GM23248 (cell line): ENCODE data around the gene PEX5L. TPM values are rescaled to one million over a fixed set of nuclear protein-coding genes. Genes with fewer than 3 reads are reported as not detected.

ENCODE experiments used
- DNase-seq: peaks from one replicate; pipeline ENCODE4 v3.0.0-alpha.2; 2015
- H2AFZ ChIP-seq: fragments of 200-600 bp; sonication (generic); 2 replicates; pipeline ENCODE4 v1.6.1; 2016; ENCODE audit warnings: antibody characterized with exemption
- H3F3A ChIP-seq: fragments of 200-600 bp; sonication (generic); 2 replicates; pipeline ENCODE4 v1.6.1; 2016; ENCODE audit warnings: mild to moderate bottlenecking, antibody characterized with exemption, mixed run types; ENCODE audit not compliant: insufficient read depth
- H3K27ac ChIP-seq: fragments of 200-600 bp; sonication (generic); 2 replicates; pipeline ENCODE4 v1.5.1; 2016; ENCODE audit warnings: mild to moderate bottlenecking
- H3K27me3 ChIP-seq: fragments of 200-600 bp; sonication (generic); replicated peaks from 2 replicates; pipeline ENCODE4 v1.6.1; 2016; ENCODE audit warnings: mild to moderate bottlenecking; ENCODE audit not compliant: insufficient read depth
- H3K36me3 ChIP-seq: fragments of 200-600 bp; sonication (generic); 2 replicates; pipeline ENCODE4 v1.6.1; 2016; ENCODE audit warnings: low read depth, mild to moderate bottlenecking
- H3K4me1 ChIP-seq: fragments of 200-600 bp; sonication (generic); 2 replicates; pipeline ENCODE4 v1.6.1; 2016; ENCODE audit warnings: mild to moderate bottlenecking; ENCODE audit not compliant: insufficient read depth
- H3K4me2 ChIP-seq: fragments of 200-600 bp; sonication (generic); one replicate; pipeline ENCODE4 v1.6.1; 2016; ENCODE audit warnings: mild to moderate bottlenecking; ENCODE audit not compliant: unreplicated experiment
- H3K4me3 ChIP-seq: fragments of 200-600 bp; sonication (generic); 2 replicates; pipeline ENCODE4 v1.5.1; 2016; ENCODE audit warnings: mild to moderate bottlenecking
- H3K79me2 ChIP-seq: fragments of 200-600 bp; sonication (generic); 2 replicates; pipeline ENCODE4 v1.6.1; 2016; ENCODE audit warnings: mild to moderate bottlenecking; ENCODE audit not compliant: insufficient read depth
- H3K9ac ChIP-seq: fragments of 200-600 bp; sonication (generic); 2 replicates; pipeline ENCODE4 v1.6.1; 2016; ENCODE audit warnings: mild to moderate bottlenecking
- H3K9me2 ChIP-seq: fragments of 200-600 bp; sonication (generic); 2 replicates; pipeline ENCODE4 v1.6.1; 2016; ENCODE audit warnings: mixed run types, mild to moderate bottlenecking, moderate library complexity; ENCODE audit not compliant: insufficient read depth
- H3K9me3 ChIP-seq: fragments of 200-600 bp; sonication (generic); one replicate; pipeline ENCODE4 v1.6.1; 2017; ENCODE audit warnings: low read depth
- H4K20me1 ChIP-seq: fragments of 200-600 bp; sonication (generic); 2 replicates; pipeline ENCODE4 v1.6.0; 2016; ENCODE audit not compliant: insufficient read depth
- EZH2 ChIP-seq: fragments of 200-600 bp; sonication (generic); IDR thresholded peaks from 2 replicates; pipeline ENCODE4 v1.6.1; 2018; ENCODE audit warnings: antibody characterized with exemption, mild to moderate bottlenecking; ENCODE audit not compliant: insufficient read depth, poor library complexity, severe bottlenecking
- EZH2phosphoT487 ChIP-seq: fragments of 200-600 bp; sonication (generic); IDR thresholded peaks from 2 replicates; pipeline ENCODE4 v1.6.1; 2018; ENCODE audit warnings: antibody characterized with exemption, moderate library complexity, mild to moderate bottlenecking, low read depth; ENCODE audit not compliant: insufficient read depth
- WGBS, 2 experiments: methylation state at CpG; one replicate each; pipeline ENCODE4 v1.1.6; 2015 to 2017; ENCODE audit warnings: low lambda C conversion rate in 2 of 2, low coverage in 1 of 2; ENCODE audit errors: missing lambda C conversion rate in 2 of 2; 5-methylcytosine and 5-hydroxymethylcytosine counted together
- in situ Hi-C: fragments of 300-500 bp; cut with MboI; formaldehyde crosslinking; loops from 2 replicates; pipeline ENCODE4 v1.15.0; 2020
- polyA plus RNA-seq: library from polyadenylated mRNA; unstranded; fragments of >200 nt; fragmentation: Nextera tagmentation; extraction: Ambion mirVana; gene quantifications from 2 replicates; pipeline ENCODE4 v1.2.1, GENCODE V29; 2016
- total RNA-seq: library from RNA; depleted of rRNA; stranded (reverse); fragments of >200 nt; shearing (Covaris generic); gene quantifications from 2 replicates; pipeline ENCODE4 v1.2.3, GENCODE V29; 2014

Gene PEX5L
- total and polyA plus RNA-seq, 2 experiments from 2014 or later, result 0.03 TPM; not detected in 1

GRCh38 chr3:179865861-179866505, 170.8 kb downstream of the PEX5L start:
- H2AFZ ChIP-seq, result no peak overlapping the region
- H3F3A ChIP-seq, result no peaks in the 10 kb centered on the region
- H3K36me3 ChIP-seq, result no peaks in the 10 kb centered on the region
- no peak overlapping the region for H3K4me2 ChIP-seq
- TF ChIP-seq EZH2phosphoT487, result no peak
- TF ChIP-seq EZH2, result no peak
- no peaks in the 10 kb centered on the region; the same call in 1 of the 2 replicates for H3K27me3 ChIP-seq
- no peak overlapping the region for H3K4me3 ChIP-seq
- H3K79me2 ChIP-seq, result no peaks in the 10 kb centered on the region
- no peak for DNase-seq
- no peaks in the 10 kb centered on the region for H4K20me1 ChIP-seq
- H3K9me3 ChIP-seq, result no peaks in the 10 kb centered on the region
- H3K27ac ChIP-seq, result no peak overlapping the region
- H3K4me1 ChIP-seq, result no peaks in the 10 kb centered on the region
- WGBS, 2 experiments, result 23 to 27% methylated on average over 5 of the region's 5 CpGs
- in situ Hi-C loops, result no loop called here
- no peak overlapping the region for H3K9ac ChIP-seq
- H3K9me2 ChIP-seq, result no peaks in the 10 kb centered on the region

DNA sequence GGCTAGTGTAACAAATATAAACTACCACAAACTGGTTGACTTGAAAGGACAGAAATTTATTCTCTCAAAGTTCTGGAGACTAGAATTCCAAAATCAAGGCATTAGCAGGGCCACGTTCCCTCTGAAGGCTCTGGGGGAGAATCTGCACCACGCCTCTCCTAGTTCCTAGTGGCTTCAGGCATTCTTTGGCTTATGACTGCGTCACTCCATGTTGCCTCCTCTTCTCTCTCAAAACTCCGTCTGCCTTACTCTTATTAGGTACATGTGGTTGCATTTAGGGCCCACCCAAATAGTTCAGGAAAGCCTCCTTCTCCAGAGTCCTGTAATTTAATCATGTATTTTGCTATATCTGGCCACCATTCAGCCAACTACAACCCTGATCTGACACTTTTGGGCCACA, 174.8 kb downstream of the PEX5L start:
- Histone ChIP-seq H3K27ac (no peak overlapping the region), H2AFZ (no peak overlapping the region), H3K4me1 (no peaks in the 10 kb centered on the region), H3K36me3 (no peaks in the 10 kb centered on the region), H3F3A (no peaks in the 10 kb centered on the region), H4K20me1 (no peaks in the 10 kb centered on the region), H3K9me3 (no peaks in the 10 kb centered on the region), H3K79me2 (no peaks in the 10 kb centered on the region), H3K4me2 (no peak overlapping the region), H3K9ac (no peak overlapping the region), H3K4me3 (no peak overlapping the region), H3K9me2 (no peaks in the 10 kb centered on the region), H3K27me3 (no peaks in the 10 kb centered on the region)
- DNase-seq, result no peak
- in situ Hi-C loops, result no loop called here
- TF ChIP-seq EZH2, result no peak
- no peak for TF ChIP-seq EZH2phosphoT487
- 7 to 9% methylated on average over 4 of the region's 4 CpGs for WGBS, 2 experiments

DNA sequence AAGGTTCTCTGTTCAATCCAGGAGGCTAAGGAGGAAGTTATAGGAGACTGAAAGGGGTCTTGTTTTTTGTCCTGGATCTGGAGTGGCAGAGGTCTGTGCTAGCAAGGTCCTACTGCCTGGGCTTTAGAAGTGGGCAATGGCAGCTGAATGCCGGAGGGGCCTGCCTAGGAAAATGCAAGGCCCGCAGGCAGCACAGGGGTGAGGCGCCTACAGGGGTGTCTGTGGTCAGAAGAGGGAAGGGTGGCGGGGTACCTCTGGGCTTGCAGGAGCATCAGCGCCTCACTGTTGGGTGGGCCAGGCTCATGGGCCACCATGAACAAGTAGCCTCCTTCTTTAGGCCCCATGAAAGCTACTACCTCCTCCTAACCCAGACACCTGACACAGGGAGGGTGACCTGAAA, 175.4 kb downstream of the PEX5L start:
- no peaks in the 10 kb centered on the region for H4K20me1 ChIP-seq
- no peaks in the 10 kb centered on the region for H3K9me2 ChIP-seq
- no peaks in the 10 kb centered on the region for H3F3A ChIP-seq
- H3K27ac ChIP-seq, result no peak overlapping the region
- H3K36me3 ChIP-seq, result no peaks in the 10 kb centered on the region
- TF ChIP-seq EZH2phosphoT487 (no peak), EZH2 (no peak)
- no peaks in the 10 kb centered on the region for H3K27me3 ChIP-seq
- H3K9me3 ChIP-seq, result no peaks in the 10 kb centered on the region
- no peak overlapping the region for H2AFZ ChIP-seq
- 45 to 46% methylated on average over 5 of the region's 5 CpGs for WGBS, 2 experiments
- in situ Hi-C loops, result no loop called here
- H3K9ac ChIP-seq, result no peak overlapping the region
- H3K4me3 ChIP-seq, result no peak overlapping the region
- no peaks in the 10 kb centered on the region for H3K79me2 ChIP-seq
- no peak for DNase-seq
- H3K4me1 ChIP-seq, result no peaks in the 10 kb centered on the region
- H3K4me2 ChIP-seq, result no peak overlapping the region

DNA sequence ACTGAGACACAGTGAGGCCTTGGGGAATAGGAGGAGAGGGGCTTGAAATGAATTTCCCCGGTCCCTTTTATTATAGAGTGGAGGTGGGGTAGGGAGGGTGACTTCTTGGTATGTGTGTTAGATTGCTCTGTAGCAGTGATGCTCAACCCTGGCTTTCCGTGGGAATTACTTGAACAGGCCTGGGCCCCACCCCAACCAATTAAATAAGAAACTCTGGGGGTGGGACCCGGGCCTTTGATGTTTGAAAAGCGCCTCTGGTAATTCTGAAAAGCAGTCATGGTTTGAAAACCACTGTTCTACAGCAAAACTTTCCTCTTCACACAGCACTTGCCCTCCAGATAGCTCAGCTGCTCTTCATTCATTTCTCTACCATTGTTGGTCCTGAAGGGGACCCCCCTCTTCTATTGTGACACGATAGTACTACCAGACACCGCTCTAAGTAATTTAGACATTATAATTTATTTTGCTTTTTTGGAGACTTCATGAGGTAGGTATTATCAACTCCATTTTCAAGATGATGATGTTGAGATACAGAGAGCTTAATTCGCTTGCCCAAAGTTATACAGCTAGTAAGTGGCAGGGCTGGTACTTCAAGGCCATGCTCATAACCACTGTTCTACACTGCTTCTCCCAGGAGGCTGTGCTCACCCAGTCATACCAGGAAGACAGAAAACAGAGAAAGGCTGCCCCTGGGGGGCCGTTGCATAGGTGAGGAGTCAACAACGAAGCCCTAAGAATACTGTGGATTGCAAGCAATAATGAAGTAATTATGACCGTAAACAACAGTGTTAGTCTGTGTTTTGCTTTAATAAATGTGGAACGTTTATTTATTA, 176.2 kb downstream of the PEX5L start:
- Histone ChIP-seq H4K20me1 (no peaks in the 10 kb centered on the region), H3K79me2 (no peaks in the 10 kb centered on the region), H3K36me3 (no peaks in the 10 kb centered on the region), H3K27ac (no peak overlapping the region), H3K4me1 (no peaks in the 10 kb centered on the region), H3K9ac (no peak overlapping the region), H3K4me3 (no peak overlapping the region), H3K4me2 (no peak overlapping the region), H3K9me2 (no peaks in the 10 kb centered on the region), H3F3A (no peaks in the 10 kb centered on the region), H2AFZ (no peak overlapping the region), H3K27me3 (no peaks in the 10 kb centered on the region), H3K9me3 (no peaks in the 10 kb centered on the region)
- in situ Hi-C loops, result no loop called here
- no peak for TF ChIP-seq EZH2phosphoT487
- no peak for TF ChIP-seq EZH2
- 34 to 37% methylated on average over 11 of the region's 11 CpGs for WGBS, 2 experiments
- DNase-seq, result no peak
